ENCODE data around the gene CSNK1E.

DNA sequence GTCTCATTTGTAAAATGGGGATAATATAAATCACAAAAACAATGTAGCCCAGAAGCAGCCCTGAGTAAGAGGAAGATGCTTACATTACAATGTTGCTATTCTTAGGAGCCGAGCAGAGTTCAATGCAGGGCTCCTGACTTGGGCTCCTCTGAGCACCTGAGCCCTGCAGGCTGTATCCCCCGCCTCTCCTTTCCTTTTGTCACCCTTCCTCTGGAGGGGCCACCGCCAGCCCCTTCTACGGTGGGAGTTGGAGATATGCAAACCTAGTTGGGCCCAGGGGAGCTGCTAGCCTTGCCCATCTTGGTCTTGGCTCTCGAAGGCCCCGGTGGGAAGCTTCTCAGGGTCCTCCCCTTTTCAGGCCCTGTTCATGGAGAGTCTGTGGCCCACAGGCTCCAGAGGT, 8.4 kb upstream of the CSNK1E start:
- TF ChIP-seq CTCF (conservative IDR thresholded peaks at IDR 0.05) = no peak
- TF ChIP-seq ZFX (IDR thresholded peaks at IDR 0.05) = no peak
